Nephron (organoid): ENCODE data around the gene GRIN1.
A peak's percentile ranks its signal among the peaks of the same experiment; 100 is the strongest.

Experiments
- H3K27ac Mint-ChIP-seq, 3 experiments: 2 replicates each; pipeline ENCODE4 v1.8.0; 2020; ENCODE audit warnings: mixed read lengths in 3 of 3, mild to moderate bottlenecking in 2 of 3, moderate library complexity in 1 of 3
- H3K27me3 Mint-ChIP-seq: 2 replicates; pipeline ENCODE4 v1.8.0; 2021; ENCODE audit warnings: low read depth, mild to moderate bottlenecking, moderate library complexity, mixed read lengths
- H3K36me3 Mint-ChIP-seq: 2 replicates; pipeline ENCODE4 v1.8.0; 2020; ENCODE audit warnings: low read depth, mixed read lengths
- H3K4me1 Mint-ChIP-seq: 2 replicates; pipeline ENCODE4 v1.8.0; 2020; ENCODE audit warnings: mixed read lengths
- H3K4me3 Mint-ChIP-seq, 3 experiments: 2 replicates each; pipeline ENCODE4 v1.8.0; 2020; ENCODE audit warnings: mild to moderate bottlenecking in 3 of 3, mixed read lengths in 3 of 3, moderate library complexity in 2 of 3
- H3K9me3 Mint-ChIP-seq: 2 replicates; pipeline ENCODE4 v1.8.0; 2020; ENCODE audit warnings: mixed read lengths
- CTCF ChIP-seq, 3 experiments: fragments of 200-600 bp; sonication (generic); IDR thresholded peaks; one replicate each; pipeline ENCODE4 v1.5.0; 2021; ENCODE audit warnings: antibody characterized with exemption in 3 of 3; ENCODE audit not compliant: unreplicated experiment in 3 of 3

GRIN1 gene

GRCh38 chr9:137199411-137200121, 60.6 kb downstream of the GRIN1 start:
- H3K9me3 Mint-ChIP-seq = no peaks in the 10 kb centered on the region
- peak overlapping the region; percentile 89 to 92 (median 90) for H3K4me3 Mint-ChIP-seq
- no peak for TF ChIP-seq CTCF (IDR thresholded peaks at IDR 0.05; ENCODE audit: unreplicated experiment in 3 of 3)
- H3K4me1 Mint-ChIP-seq = peaks cover 12% of the 10 kb centered on the region
- H3K27ac Mint-ChIP-seq = no peak overlapping the region
- H3K27me3 Mint-ChIP-seq = no peaks in the 10 kb centered on the region
- no peaks in the 10 kb centered on the region for H3K36me3 Mint-ChIP-seq

GRCh38 chr9:137200311-137201204, 61.6 kb downstream of the GRIN1 start, which contains the start of gene TPRN:
Gene TPRN (minus strand): TSS chr9:137200741. CDS start chr9:137200711, 30 bp downstream.
- H3K27ac Mint-ChIP-seq = peak within 1 kb of the TSS in 1 of 3 experiments; percentile 28
- TF ChIP-seq CTCF (IDR thresholded peaks at IDR 0.05; ENCODE audit: unreplicated experiment in 3 of 3) = no peak
- H3K9me3 Mint-ChIP-seq = no peaks in the 10 kb centered on the region
- H3K36me3 Mint-ChIP-seq = no peaks in the 10 kb centered on the region
- peaks cover 12% of the 10 kb centered on the region for H3K4me1 Mint-ChIP-seq
- peak within 1 kb of the TSS; percentile 89 to 92 (median 90) for H3K4me3 Mint-ChIP-seq
- peaks cover 4% of the 10 kb centered on the region for H3K27me3 Mint-ChIP-seq

DNA sequence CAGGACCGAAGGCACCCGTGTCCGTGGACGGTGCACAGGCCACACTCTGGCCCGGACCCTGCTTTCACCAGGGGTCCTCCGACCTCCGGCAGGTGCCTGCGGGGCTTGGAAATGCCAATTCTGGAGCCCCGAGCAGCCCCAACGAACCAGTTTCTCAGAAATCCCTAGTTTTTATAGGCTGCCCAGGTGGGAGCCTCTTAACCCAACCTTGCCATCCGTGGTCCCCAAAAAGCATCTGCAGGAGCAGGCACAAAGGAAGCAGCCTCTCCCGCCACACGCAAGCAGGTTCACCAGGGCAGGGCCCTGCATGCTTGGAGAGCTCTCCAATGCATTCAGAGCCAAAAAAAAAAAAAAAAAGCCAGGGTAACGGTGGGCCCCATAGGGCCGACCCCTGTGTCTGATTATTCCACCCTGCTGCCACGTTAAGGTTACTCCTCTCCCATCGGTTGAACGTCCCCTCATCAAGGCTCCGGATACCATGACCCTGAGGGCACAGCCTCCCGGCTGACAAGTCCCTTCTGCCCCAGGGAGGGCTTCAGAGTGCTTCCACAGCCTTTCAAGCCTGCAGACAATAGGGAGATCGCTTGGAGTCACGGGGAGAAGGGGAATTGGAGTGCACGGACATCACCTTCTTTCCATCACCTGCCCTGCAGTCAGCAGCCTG, 62.4 kb downstream of the GRIN1 start:
- H3K9me3 Mint-ChIP-seq = no peaks in the 10 kb centered on the region
- no peak for TF ChIP-seq CTCF (IDR thresholded peaks at IDR 0.05; ENCODE audit: unreplicated experiment in 3 of 3)
- H3K27me3 Mint-ChIP-seq = peaks cover 4% of the 10 kb centered on the region
- H3K4me3 Mint-ChIP-seq = peak overlapping the region; percentile 85 to 87 (median 86)
- H3K36me3 Mint-ChIP-seq = no peaks in the 10 kb centered on the region
- H3K4me1 Mint-ChIP-seq = peaks cover 14% of the 10 kb centered on the region
- H3K27ac Mint-ChIP-seq = peak overlapping the region in 1 of 3 experiments; percentile 28

GRCh38 chr9:137202966-137203365, 64.0 kb downstream of the GRIN1 start:
- H3K9me3 Mint-ChIP-seq = no peaks in the 10 kb centered on the region
- H3K27ac Mint-ChIP-seq = no peak overlapping the region
- H3K27me3 Mint-ChIP-seq = peaks cover 4% of the 10 kb centered on the region
- peaks cover 9% of the 10 kb centered on the region for H3K36me3 Mint-ChIP-seq
- H3K4me3 Mint-ChIP-seq = peak overlapping the region; percentile 38 to 58 (median 42)
- no peak for TF ChIP-seq CTCF (IDR thresholded peaks at IDR 0.05; ENCODE audit: unreplicated experiment in 3 of 3)
- H3K4me1 Mint-ChIP-seq = peaks cover 18% of the 10 kb centered on the region

DNA sequence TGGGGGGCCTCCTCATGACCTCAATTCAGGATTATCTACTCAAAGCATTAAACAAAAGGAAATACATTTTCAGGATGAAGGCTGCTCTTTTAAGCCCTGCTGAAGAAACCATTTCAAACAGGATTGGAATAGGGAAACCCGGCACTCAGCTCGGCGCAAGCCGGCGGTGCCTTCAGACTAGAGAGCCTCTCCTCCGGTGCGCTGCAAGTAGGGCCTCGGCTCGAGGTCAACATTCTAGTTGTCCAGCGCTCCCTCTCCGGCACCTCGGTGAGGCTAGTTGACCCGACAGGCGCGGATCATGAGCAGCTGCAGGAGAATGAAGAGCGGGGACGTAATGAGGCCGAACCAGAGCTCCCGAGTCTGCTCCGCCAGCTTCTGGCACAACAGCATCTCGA, 65.8 kb downstream of the GRIN1 start:
- H3K36me3 Mint-ChIP-seq = peaks cover 9% of the 10 kb centered on the region
- H3K9me3 Mint-ChIP-seq = no peaks in the 10 kb centered on the region
- TF ChIP-seq CTCF (IDR thresholded peaks at IDR 0.05; ENCODE audit: unreplicated experiment in 3 of 3) = no peak
- peak overlapping the region; percentile 94 to 96 (median 95) for H3K4me3 Mint-ChIP-seq
- H3K27me3 Mint-ChIP-seq = peaks cover 4% of the 10 kb centered on the region
- H3K27ac Mint-ChIP-seq = peak overlapping the region; percentile 40 to 82 (median 50)
- peaks cover 18% of the 10 kb centered on the region for H3K4me1 Mint-ChIP-seq
